BJ (cell line): ENCODE measurements around the gene TACR1. TPM values are rescaled to one million over a fixed set of nuclear protein-coding genes. Genes with fewer than 3 reads are reported as not detected.
"Not testable (repeated sequence)": the region's sequence is repeated elsewhere in the genome, so short reads cannot be mapped to it uniquely, and the experiment has no call there.

ENCODE experiments used
- CTCF ChIA-PET: fragments of 350-600 bp; formaldehyde crosslinking; extraction: SDS; loops from one replicate; lab custom pipeline; 2021; ENCODE audit warnings: antibody characterized with exemption, inconsistent platforms; lab: Yijun Ruan, JAX
- POLR2A ChIA-PET: fragments of 300-600 bp; sonication (Branson Sonifier 250); formaldehyde crosslinking; extraction: SDS; loops from one replicate; lab custom pipeline; 2021; ENCODE audit warnings: antibody characterized with exemption; lab: Charles Lee
- DNase-seq: peaks from one replicate; pipeline ENCODE4 v3.0.0-alpha.2; 2011; ENCODE audit warnings: low read depth
- H3K27me3 ChIP-seq: 2 replicates; pipeline ENCODE4 v1.6.0; 2011; ENCODE audit warnings: low read length; ENCODE audit not compliant: control insufficient read depth, insufficient read depth
- H3K36me3 ChIP-seq: 2 replicates; pipeline ENCODE4 v1.5.1; 2011; ENCODE audit warnings: low read length; ENCODE audit not compliant: control insufficient read depth, insufficient read depth
- H3K4me3 ChIP-seq: 2 replicates; pipeline ENCODE4 v1.5.1; 2011; ENCODE audit warnings: low read depth, mild to moderate bottlenecking, control low read depth, low read length
- CTCF ChIP-seq: IDR thresholded peaks from 2 replicates; pipeline ENCODE4 v1.5.1; 2011; ENCODE audit warnings: low read depth, mild to moderate bottlenecking, control low read depth, inconsistent platforms, low read length, moderate library complexity; ENCODE audit not compliant: insufficient read depth
- polyA plus RNA-seq: library from polyadenylated mRNA; depleted of rRNA; stranded (reverse); fragments of >200 nt; gene quantifications from 2 replicates; pipeline ENCODE4 v1.2.3, GENCODE V29; 2011

The TACR1 gene
- polyA plus RNA-seq, 1 experiment = 0.07 TPM

- TF ChIP-seq CTCF = no peak
- no peaks in the 10 kb centered on the region for H3K36me3 ChIP-seq
- POLR2A ChIA-PET = no interaction called here
- H3K27me3 ChIP-seq = no peaks in the 10 kb centered on the region
- no peak for DNase-seq
- H3K4me3 ChIP-seq = no peak overlapping the region
- CTCF ChIA-PET = no interaction called here
These were observed 25.3 kb upstream of the TACR1 start for GRCh38 chr2:75224636-75225094.

GRCh38 chr2:75222527-75222926 is 23.2 kb upstream of the TACR1 start:
- H3K27me3 ChIP-seq = no peaks in the 10 kb centered on the region
- H3K4me3 ChIP-seq = no peak overlapping the region
- H3K36me3 ChIP-seq = no peaks in the 10 kb centered on the region
- CTCF ChIA-PET = interaction anchor here (0.8 kb wide), 1 partner anchor 23 kb away, joined by 3 read pairs; the partner anchor contains the start of gene TACR1
- POLR2A ChIA-PET = no interaction called here
- no peak for DNase-seq
- no peak for TF ChIP-seq CTCF

GRCh38 chr2:75221862-75222261 is 22.5 kb upstream of the TACR1 start:
- ChIA-PET CTCF (interaction anchor here (0.8 kb wide), 1 partner anchor 22 kb away, joined by 3 read pairs; the partner anchor contains the start of gene TACR1), POLR2A (no interaction called here)
- Histone ChIP-seq H3K36me3 (no peaks in the 10 kb centered on the region), H3K4me3 (no peak overlapping the region), H3K27me3 (no peaks in the 10 kb centered on the region)
- no peak for TF ChIP-seq CTCF
- peak; percentile 17 for DNase-seq

GRCh38 chr2:75219213-75219612 is 19.9 kb upstream of the TACR1 start:
- POLR2A ChIA-PET = interaction anchor here (0.7 kb wide), 1 partner anchor 297 kb away, joined by 4 read pairs; no protein-coding TSS in a partner anchor
- DNase-seq, H3K36me3 ChIP-seq, H3K4me3 ChIP-seq, H3K27me3 ChIP-seq: not testable (repeated sequence)
- CTCF ChIA-PET = interaction anchor here (0.6 kb wide), 1 partner anchor 246 kb away, joined by 3 read pairs; no protein-coding TSS in a partner anchor

GRCh38 chr2:75211266-75211770 is 12.0 kb upstream of the TACR1 start:
- H3K4me3 ChIP-seq = no peak overlapping the region
- no peak for DNase-seq
- H3K27me3 ChIP-seq = no peaks in the 10 kb centered on the region
- POLR2A ChIA-PET = no interaction called here
- H3K36me3 ChIP-seq = no peaks in the 10 kb centered on the region
- CTCF ChIA-PET = interaction anchor here (1.1 kb wide), 1 partner anchor 12 kb away, joined by 3 read pairs; the partner anchor contains the start of gene TACR1
- no peak for TF ChIP-seq CTCF

GRCh38 chr2:75210409-75210808 is 11.1 kb upstream of the TACR1 start:
- no peak for DNase-seq
- H3K4me3 ChIP-seq = no peak overlapping the region
- ChIA-PET CTCF (no interaction called here), POLR2A (no interaction called here)
- no peak for TF ChIP-seq CTCF
- no peaks in the 10 kb centered on the region for H3K27me3 ChIP-seq
- no peaks in the 10 kb centered on the region for H3K36me3 ChIP-seq
